Vagina (tissue), 2 donors: ENCODE measurements around the gene LACTB.

Source experiments
- CTCF ChIP-seq, 3 experiments: fragments of 450-650 bp in 2 of 3; fragments of 200-600 bp in 1 of 3; sonication (generic) in 1 of 3; IDR thresholded peaks; one replicate each; pipeline ENCODE4 v1.5.1; 2017 to 2019; ENCODE audit warnings: antibody characterized with exemption in 3 of 3, mild to moderate bottlenecking in 2 of 3, moderate library complexity in 2 of 3
- POLR2AphosphoS5 ChIP-seq, 2 donors: sonication (generic); formaldehyde crosslinking; IDR thresholded peaks; one replicate each; pipeline ENCODE4 v1.9.0; 2017; ENCODE audit warnings: antibody characterized with exemption in 2 of 2, mild to moderate bottlenecking in 2 of 2, low read depth in 1 of 2; ENCODE audit not compliant: insufficient read depth in 1 of 2

- TF ChIP-seq POLR2AphosphoS5 (IDR thresholded peaks at IDR 0.05; ENCODE audit: insufficient read depth in 1 of 2, low read depth in 1 of 2) (no peak), CTCF (IDR thresholded peaks at IDR 0.05) (no peak)
Measured at GRCh38 chr15:63094495-63094931, 27.1 kb upstream of the LACTB start.
